SK-N-SH (cell line): ENCODE results near the gene ARAP1. TPM values are rescaled to one million over a fixed set of nuclear protein-coding genes. Genes with fewer than 3 reads are reported as not detected.

Source experiments
- CTCF ChIA-PET: fragments of 300-600, 350-600 bp; formaldehyde crosslinking; extraction: SDS; loops from one replicate; lab custom pipeline; 2021; lab: Yijun Ruan, JAX
- POLR2A ChIA-PET: fragments of 350-600 bp; sonication (Branson Sonifier 250); formaldehyde crosslinking; extraction: SDS; loops from one replicate; lab custom pipeline; 2020; ENCODE audit warnings: antibody characterized with exemption, inconsistent platforms; lab: Yijun Ruan, JAX
- DNase-seq: peaks from one replicate; pipeline ENCODE4 v3.0.0; 2012
- H2AFZ ChIP-seq: fragments of 200-600 bp; sonication (generic); 2 replicates; pipeline ENCODE4 v1.8.1; 2016; ENCODE audit warnings: antibody characterized with exemption, mild to moderate bottlenecking, low read depth
- H3F3A ChIP-seq: fragments of 200-600 bp; sonication (generic); replicated peaks from 2 replicates; pipeline ENCODE3; 2016; ENCODE audit warnings: antibody characterized with exemption, mild to moderate bottlenecking; ENCODE audit not compliant: insufficient read depth
- H3K27ac ChIP-seq, 2 experiments: fragments of 200-500 bp in 1 of 2; fragments of 200-600 bp in 1 of 2; sonication (Bioruptor generic) in 1 of 2; sonication (generic), shearing (Covaris generic) in 1 of 2; 2 replicates each; pipeline versions ENCODE4 v1.5.1 to v1.6.1; 2014 to 2016; ENCODE audit warnings: low read depth in 2 of 2, inconsistent platforms in 1 of 2, low read length in 1 of 2, mild to moderate bottlenecking in 1 of 2, mixed read lengths in 1 of 2
- H3K27me3 ChIP-seq: fragments of 200-600 bp; sonication (generic), shearing (Covaris generic); 2 replicates; pipeline ENCODE4 v1.6.1; 2016; ENCODE audit warnings: mixed run types; ENCODE audit not compliant: insufficient read depth
- H3K36me3 ChIP-seq, 2 experiments: fragments of 200-500 bp in 1 of 2; fragments of 200-600 bp in 1 of 2; sonication (Bioruptor generic) in 1 of 2; sonication (generic) in 1 of 2; replicated peaks in 1 of 2; 2 replicates each; pipeline versions ENCODE3 to v1.5.1; 2014 to 2016; ENCODE audit warnings: low read length in 1 of 2, mild to moderate bottlenecking in 1 of 2; ENCODE audit not compliant: insufficient read depth in 2 of 2, control insufficient read depth in 1 of 2
- H3K4me1 ChIP-seq, 2 experiments: fragments of 200-500 bp in 1 of 2; fragments of 200-600 bp in 1 of 2; sonication (Bioruptor generic) in 1 of 2; sonication (generic), shearing (Covaris generic) in 1 of 2; 2 replicates each; pipeline versions ENCODE4 v1.5.1 to v1.6.1; 2014 to 2016; ENCODE audit warnings: low read depth in 1 of 2, low read length in 1 of 2, mixed run types in 1 of 2; ENCODE audit not compliant: insufficient read depth in 2 of 2, control insufficient read depth in 1 of 2
- H3K4me2 ChIP-seq: fragments of 200-600 bp; sonication (generic), shearing (Covaris generic); 2 replicates; pipeline ENCODE4 v1.6.1; 2017; ENCODE audit warnings: mixed run types
- H3K4me3 ChIP-seq, 2 experiments: fragments of 200-500 bp in 1 of 2; fragments of 200-600 bp in 1 of 2; sonication (Bioruptor generic) in 1 of 2; sonication (generic), shearing (Covaris generic) in 1 of 2; 2 replicates each; pipeline versions ENCODE4 v1.5.1 to v1.8.1; 2014 to 2016; ENCODE audit warnings: low read depth in 2 of 2, inconsistent platforms in 1 of 2, low read length in 1 of 2, mild to moderate bottlenecking in 1 of 2, mixed read lengths in 1 of 2, moderate library complexity in 1 of 2
- H3K79me2 ChIP-seq: fragments of 200-600 bp; sonication (generic); 2 replicates; pipeline ENCODE4 v1.8.1; 2017; ENCODE audit warnings: mild to moderate bottlenecking; ENCODE audit not compliant: insufficient read depth
- H3K9ac ChIP-seq: fragments of 200-600 bp; sonication (generic); 2 replicates; pipeline ENCODE4 v1.6.1; 2017; ENCODE audit warnings: mixed run types
- H3K9me2 ChIP-seq: fragments of 200-600 bp; sonication (generic); 2 replicates; pipeline ENCODE4 v1.6.1; 2017; ENCODE audit warnings: mixed run types
- H3K9me3 ChIP-seq: fragments of 200-600 bp; sonication (generic); 2 replicates; pipeline ENCODE4 v1.6.1; 2017; ENCODE audit warnings: mixed run types, mild to moderate bottlenecking, moderate library complexity
- H4K20me1 ChIP-seq: fragments of 200-600 bp; sonication (generic); 2 replicates; pipeline ENCODE4 v1.6.1; 2017; ENCODE audit warnings: mild to moderate bottlenecking, mixed run types; ENCODE audit not compliant: insufficient read depth
- CTCF ChIP-seq: fragments of 200-600 bp; sonication (generic); IDR thresholded peaks from 2 replicates; pipeline ENCODE4 v1.6.1; 2017; ENCODE audit warnings: antibody characterized with exemption, mild to moderate bottlenecking, moderate library complexity
- FOSL2 ChIP-seq: IDR thresholded peaks from 2 replicates; pipeline ENCODE4 v1.4.0; 2012; ENCODE audit warnings: low read depth, mild to moderate bottlenecking, moderate library complexity, borderline replicate concordance
- FOXJ3 ChIP-seq: sonication (generic); formaldehyde crosslinking; IDR thresholded peaks from 2 replicates; pipeline ENCODE4 v1.5.1; 2020; ENCODE audit warnings: mild to moderate bottlenecking, missing genetic modification reagents
- FOXM1 ChIP-seq: IDR thresholded peaks from 2 replicates; pipeline ENCODE4 v1.4.0; 2012; ENCODE audit warnings: low read depth, mild to moderate bottlenecking
- GABPA ChIP-seq: IDR thresholded peaks from 2 replicates; pipeline ENCODE4 v1.4.0; 2012; ENCODE audit warnings: low read depth, mild to moderate bottlenecking
- IRF3 ChIP-seq: fragments of 150-350 bp; IDR thresholded peaks from 2 replicates; pipeline ENCODE4 v1.6.1; 2016; ENCODE audit warnings: mild to moderate bottlenecking, low read depth, low read length
- MAX ChIP-seq: IDR thresholded peaks from 2 replicates; pipeline ENCODE4 v1.4.0; 2012; ENCODE audit warnings: low read depth
- MEF2A ChIP-seq: IDR thresholded peaks from 2 replicates; pipeline ENCODE4 v1.4.0; 2012; ENCODE audit warnings: low read depth, borderline replicate concordance
- NRF1 ChIP-seq: IDR thresholded peaks from 2 replicates; pipeline ENCODE4 v1.6.1; 2012; ENCODE audit warnings: low read depth, mild to moderate bottlenecking, low read length
- RAD21 ChIP-seq: IDR thresholded peaks from 2 replicates; pipeline ENCODE4 v1.6.1; 2012; ENCODE audit warnings: mild to moderate bottlenecking, low read length
- REST ChIP-seq: IDR thresholded peaks from 2 replicates; pipeline ENCODE4 v1.6.1; 2012; ENCODE audit warnings: mild to moderate bottlenecking, low read depth, low read length, moderate library complexity
- RXRA ChIP-seq: IDR thresholded peaks from 2 replicates; pipeline ENCODE4 v1.4.0; 2012; ENCODE audit warnings: low read depth, mild to moderate bottlenecking, borderline replicate concordance
- SMC3 ChIP-seq: IDR thresholded peaks from 2 replicates; pipeline ENCODE4 v1.6.1; 2012; ENCODE audit warnings: low read depth, low read length, improper control_type of control experiment
- TAF1 ChIP-seq: IDR thresholded peaks from 2 replicates; pipeline ENCODE4 v1.6.1; 2012; ENCODE audit warnings: low read depth, mild to moderate bottlenecking, low read length, moderate library complexity, borderline replicate concordance
- TCF12 ChIP-seq: IDR thresholded peaks from 2 replicates; pipeline ENCODE4 v1.4.0; 2012
- TEAD4 ChIP-seq: IDR thresholded peaks from 2 replicates; pipeline ENCODE4 v1.4.0; 2012; ENCODE audit warnings: mild to moderate bottlenecking, borderline replicate concordance; ENCODE audit not compliant: insufficient read depth
- YY1 ChIP-seq: IDR thresholded peaks from 2 replicates; pipeline ENCODE4 v1.4.0; 2012; ENCODE audit warnings: low read depth, mild to moderate bottlenecking
- WGBS: methylation state at CpG from one replicate; pipeline ENCODE4 v1.1.6; 2017; ENCODE audit warnings: low lambda C conversion rate; 5-methylcytosine and 5-hydroxymethylcytosine counted together
- polyA plus RNA-seq, 3 experiments: library from polyadenylated mRNA; depleted of rRNA; stranded (reverse); fragments of >200 nt; gene quantifications; 2 replicates each; pipeline ENCODE4 v1.2.3, GENCODE V29; 2012

The ARAP1 gene
- polyA plus RNA-seq, 1 of the 3 experiments (the other 2 are of a cell fraction): 56.6 TPM

GRCh38 chr11:72774499-72774898, 22.3 kb upstream of the ARAP1 start:
- peak overlapping the region in 1 of 2 experiments; percentile 90; a peak in 2 of 4 replicates for H3K27ac ChIP-seq
- no peaks in the 10 kb centered on the region for H3K79me2 ChIP-seq
- H2AFZ ChIP-seq: no peak overlapping the region
- ChIA-PET CTCF (interaction anchor here (1.4 to 4.8 kb wide), 3 partner anchors 12 to 51 kb away, joined by 3 to 33 read pairs (median 14); no protein-coding TSS in a partner anchor), POLR2A (no interaction called here)
- no peak overlapping the region for H3K4me3 ChIP-seq
- no peaks in the 10 kb centered on the region for H4K20me1 ChIP-seq
- WGBS: 100% methylated on average over 1 of the region's 6 CpGs
- H3K27me3 ChIP-seq: no peaks in the 10 kb centered on the region
- H3K9ac ChIP-seq: no peak overlapping the region
- H3K9me3 ChIP-seq: no peaks in the 10 kb centered on the region
- no peaks in the 10 kb centered on the region for H3K36me3 ChIP-seq
- H3K9me2 ChIP-seq: no peaks in the 10 kb centered on the region
- H3K4me1 ChIP-seq: peaks cover 26 to 75% of the 10 kb centered on the region in 2 experiments
- no peak overlapping the region for H3K4me2 ChIP-seq
- no peak for DNase-seq
- TF ChIP-seq SMC3 (no peak), TAF1 (no peak), REST (no peak), RXRA (no peak), GABPA (no peak), NRF1 (no peak), MEF2A (no peak), RAD21 (no peak), FOXJ3 (CRISPR knock-in tag) (no peak), MAX (no peak), TEAD4 (no peak), FOSL2 (no peak), CTCF (no peak), IRF3 (no peak), YY1 (no peak), FOXM1 (no peak), TCF12 (no peak)
- no peaks in the 10 kb centered on the region for H3F3A ChIP-seq
